Activated naive CD8-positive, alpha-beta T cell (primary cell): ENCODE measurements around the gene BFSP1.

ENCODE experiments used
- H3K27ac Mint-ChIP-seq: one replicate; pipeline ENCODE4 v1.8.0; 2021; ENCODE audit warnings: mixed read lengths
- H3K27me3 Mint-ChIP-seq: one replicate; pipeline ENCODE4 v1.8.0; 2021; ENCODE audit warnings: mixed read lengths
- H3K36me3 Mint-ChIP-seq: one replicate; pipeline ENCODE4 v1.8.0; 2021; ENCODE audit warnings: mixed read lengths
- H3K4me1 Mint-ChIP-seq: one replicate; pipeline ENCODE4 v1.8.0; 2021; ENCODE audit warnings: low read depth, mixed read lengths
- H3K4me3 Mint-ChIP-seq: one replicate; pipeline ENCODE4 v1.8.0; 2021; ENCODE audit warnings: mild to moderate bottlenecking, mixed read lengths
- H3K9me3 Mint-ChIP-seq: one replicate; pipeline ENCODE4 v1.8.0; 2021; ENCODE audit warnings: low read depth, mixed read lengths

Gene BFSP1

GRCh38 chr20:17479063-17479657 lies 52.0 kb downstream of the BFSP1 start:
- Mint-ChIP-seq H3K4me1 (no peaks in the 10 kb centered on the region), H3K36me3 (no peaks in the 10 kb centered on the region), H3K4me3 (no peak overlapping the region), H3K9me3 (no peaks in the 10 kb centered on the region), H3K27ac (no peak overlapping the region), H3K27me3 (peaks cover 10% of the 10 kb centered on the region)

DNA sequence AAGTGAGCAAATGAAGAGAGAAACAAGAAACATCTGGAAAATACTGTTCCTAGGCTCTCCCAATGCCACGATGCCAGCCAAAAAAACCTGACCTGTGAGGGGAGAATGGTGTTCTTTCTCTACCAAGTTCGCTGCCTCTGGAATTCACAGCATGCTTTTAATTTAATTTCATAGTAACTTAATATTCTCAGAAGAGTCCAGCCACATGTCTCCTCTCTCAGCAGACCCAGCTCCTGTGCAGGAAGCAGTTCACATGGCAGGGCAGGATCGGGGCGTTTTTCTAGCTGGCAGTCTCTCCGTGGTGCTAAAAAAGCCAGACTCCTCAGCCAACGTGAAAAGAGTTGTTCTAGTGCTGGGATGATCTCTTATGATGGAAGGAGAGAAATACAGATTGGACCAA lies 57.5 kb downstream of the BFSP1 start:
- peaks cover 1% of the 10 kb centered on the region for H3K27me3 Mint-ChIP-seq
- no peaks in the 10 kb centered on the region for H3K9me3 Mint-ChIP-seq
- H3K27ac Mint-ChIP-seq: no peak overlapping the region
- no peaks in the 10 kb centered on the region for H3K36me3 Mint-ChIP-seq
- no peak overlapping the region for H3K4me3 Mint-ChIP-seq
- H3K4me1 Mint-ChIP-seq: no peaks in the 10 kb centered on the region

- H3K27me3 Mint-ChIP-seq: no peaks in the 10 kb centered on the region
- H3K4me3 Mint-ChIP-seq: no peak overlapping the region
- H3K9me3 Mint-ChIP-seq: no peaks in the 10 kb centered on the region
- H3K4me1 Mint-ChIP-seq: no peaks in the 10 kb centered on the region
- no peaks in the 10 kb centered on the region for H3K36me3 Mint-ChIP-seq
- no peak overlapping the region for H3K27ac Mint-ChIP-seq
These were observed 59.5 kb downstream of the BFSP1 start for GRCh38 chr20:17471606-17472187.

- H3K27me3 Mint-ChIP-seq: no peaks in the 10 kb centered on the region
- H3K27ac Mint-ChIP-seq: no peak overlapping the region
- no peaks in the 10 kb centered on the region for H3K9me3 Mint-ChIP-seq
- H3K4me1 Mint-ChIP-seq: no peaks in the 10 kb centered on the region
- H3K4me3 Mint-ChIP-seq: no peak overlapping the region
- no peaks in the 10 kb centered on the region for H3K36me3 Mint-ChIP-seq
These were observed 60.2 kb downstream of the BFSP1 start for GRCh38 chr20:17470973-17471372.

GRCh38 chr20:17470521-17470920 lies 60.7 kb downstream of the BFSP1 start:
- Mint-ChIP-seq H3K4me1 (no peaks in the 10 kb centered on the region), H3K27ac (no peak overlapping the region), H3K27me3 (no peaks in the 10 kb centered on the region), H3K4me3 (no peak overlapping the region), H3K9me3 (no peaks in the 10 kb centered on the region), H3K36me3 (no peaks in the 10 kb centered on the region)

GRCh38 chr20:17469246-17470030 lies 61.7 kb downstream of the BFSP1 start:
- H3K4me1 Mint-ChIP-seq: no peaks in the 10 kb centered on the region
- H3K9me3 Mint-ChIP-seq: no peaks in the 10 kb centered on the region
- H3K4me3 Mint-ChIP-seq: no peak overlapping the region

GRCh38 chr20:17468073-17468840 lies 62.9 kb downstream of the BFSP1 start:
- no peaks in the 10 kb centered on the region for H3K36me3 Mint-ChIP-seq
- no peak overlapping the region for H3K27ac Mint-ChIP-seq
- H3K4me1 Mint-ChIP-seq: no peaks in the 10 kb centered on the region
- H3K9me3 Mint-ChIP-seq: no peaks in the 10 kb centered on the region
- H3K4me3 Mint-ChIP-seq: no peak overlapping the region
- H3K27me3 Mint-ChIP-seq: no peaks in the 10 kb centered on the region

More at GRCh38 chr20:17469246-17470030, 61.7 kb downstream of the BFSP1 start:
- no peaks in the 10 kb centered on the region for H3K27me3 Mint-ChIP-seq
- no peaks in the 10 kb centered on the region for H3K36me3 Mint-ChIP-seq
- no peak overlapping the region for H3K27ac Mint-ChIP-seq

GRCh38 chr20:17467120-17467655 lies 64.0 kb downstream of the BFSP1 start:
- H3K9me3 Mint-ChIP-seq: no peaks in the 10 kb centered on the region
- no peaks in the 10 kb centered on the region for H3K36me3 Mint-ChIP-seq
- no peak overlapping the region for H3K4me3 Mint-ChIP-seq
- H3K27me3 Mint-ChIP-seq: no peaks in the 10 kb centered on the region
- no peak overlapping the region for H3K27ac Mint-ChIP-seq
- H3K4me1 Mint-ChIP-seq: no peaks in the 10 kb centered on the region

DNA sequence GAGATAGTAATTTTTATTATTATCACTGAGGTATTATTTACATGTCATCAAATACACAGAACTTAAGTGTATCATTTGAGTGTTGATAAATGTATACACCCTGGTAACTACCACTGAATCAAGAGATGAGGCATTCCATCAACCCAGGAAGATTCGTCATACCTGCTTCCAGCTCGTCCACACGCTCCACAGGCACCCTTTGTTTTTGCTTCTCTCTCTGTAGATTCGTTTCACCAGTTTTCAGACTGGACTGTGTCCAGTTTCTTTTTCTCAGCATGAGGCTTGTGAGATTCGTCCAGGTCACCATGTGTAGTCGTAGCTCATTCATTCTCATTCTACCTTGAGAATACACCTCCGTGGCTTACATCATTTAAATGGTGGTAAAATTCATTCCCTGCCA lies 64.5 kb downstream of the BFSP1 start:
- Mint-ChIP-seq H3K4me1 (no peaks in the 10 kb centered on the region), H3K4me3 (no peak overlapping the region), H3K27me3 (no peaks in the 10 kb centered on the region), H3K27ac (no peak overlapping the region), H3K9me3 (no peaks in the 10 kb centered on the region), H3K36me3 (no peaks in the 10 kb centered on the region)

DNA sequence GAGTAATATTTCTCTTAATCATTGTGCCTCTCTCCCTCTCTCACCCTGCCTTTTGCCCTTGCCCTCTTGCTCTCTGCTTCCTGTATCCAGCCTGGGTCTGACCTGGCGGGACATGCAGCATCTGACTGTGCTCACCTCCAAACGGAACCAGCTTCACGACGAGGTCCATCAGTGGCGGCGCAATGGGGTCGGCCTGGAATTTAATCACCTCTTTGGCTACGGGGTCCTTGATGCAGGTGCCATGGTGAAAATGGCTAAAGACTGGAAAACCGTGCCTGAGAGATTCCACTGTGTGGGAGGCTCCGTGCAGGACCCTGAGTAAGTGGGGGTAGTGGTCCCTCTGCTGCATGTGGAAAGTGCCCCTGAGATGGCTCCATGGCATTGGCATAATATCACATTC lies 65.9 kb downstream of the BFSP1 start:
- no peaks in the 10 kb centered on the region for H3K4me1 Mint-ChIP-seq
- H3K36me3 Mint-ChIP-seq: no peaks in the 10 kb centered on the region
- H3K27ac Mint-ChIP-seq: no peak overlapping the region
- no peaks in the 10 kb centered on the region for H3K9me3 Mint-ChIP-seq
- no peaks in the 10 kb centered on the region for H3K27me3 Mint-ChIP-seq
- H3K4me3 Mint-ChIP-seq: no peak overlapping the region

GRCh38 chr20:17463711-17464110 lies 67.5 kb downstream of the BFSP1 start:
- Mint-ChIP-seq H3K36me3 (no peaks in the 10 kb centered on the region), H3K9me3 (no peaks in the 10 kb centered on the region), H3K4me3 (no peak overlapping the region), H3K27ac (no peak overlapping the region), H3K27me3 (no peaks in the 10 kb centered on the region), H3K4me1 (no peaks in the 10 kb centered on the region)

- H3K27me3 Mint-ChIP-seq: no peaks in the 10 kb centered on the region
- H3K36me3 Mint-ChIP-seq: no peaks in the 10 kb centered on the region
- H3K27ac Mint-ChIP-seq: no peak overlapping the region
- no peaks in the 10 kb centered on the region for H3K9me3 Mint-ChIP-seq
- no peak overlapping the region for H3K4me3 Mint-ChIP-seq
- H3K4me1 Mint-ChIP-seq: no peaks in the 10 kb centered on the region
These were observed 69.2 kb downstream of the BFSP1 start for GRCh38 chr20:17461941-17462340.

- H3K27me3 Mint-ChIP-seq: peaks cover 3% of the 10 kb centered on the region
- H3K4me1 Mint-ChIP-seq: no peaks in the 10 kb centered on the region
- no peak overlapping the region for H3K4me3 Mint-ChIP-seq
- no peaks in the 10 kb centered on the region for H3K9me3 Mint-ChIP-seq
- no peaks in the 10 kb centered on the region for H3K36me3 Mint-ChIP-seq
- no peak overlapping the region for H3K27ac Mint-ChIP-seq
These were observed 71.1 kb downstream of the BFSP1 start for GRCh38 chr20:17460119-17460518.

- Mint-ChIP-seq H3K4me3 (no peak overlapping the region), H3K9me3 (no peaks in the 10 kb centered on the region), H3K27ac (no peak overlapping the region), H3K36me3 (no peaks in the 10 kb centered on the region), H3K27me3 (peaks cover 5% of the 10 kb centered on the region), H3K4me1 (no peaks in the 10 kb centered on the region)
These were observed 73.5 kb downstream of the BFSP1 start for GRCh38 chr20:17457588-17458190.
